IMR-90 (cell line): ENCODE results near the gene C6orf15. TPM values are rescaled to one million over a fixed set of nuclear protein-coding genes. Genes with fewer than 3 reads are reported as not detected.
A peak's percentile ranks its signal among the peaks of the same experiment; 100 is the strongest.

Source experiments
- ATAC-seq: fragments of 200-7000 bp; cut with Tn5 transposase; 2 replicates; pipeline ENCODE4 v1.9.1; 2020; ENCODE audit warnings: low read depth, mild to moderate bottlenecking, moderate library complexity
- BruUV-seq: library from RNA; stranded (reverse); fragments of 400-500 nt; replicated peaks from 2 replicates; lab custom pipeline; 2021; lab: Mats Ljungman, UMichigan
- CTCF ChIA-PET: fragments of 300-600 bp; formaldehyde crosslinking; extraction: SDS; loops from one replicate; lab custom pipeline; 2021; ENCODE audit warnings: antibody characterized with exemption; lab: Yijun Ruan, JAX
- POLR2A ChIA-PET: fragments of 300-600 bp; sonication (Branson Sonifier 250); formaldehyde crosslinking; loops from one replicate; lab custom pipeline; 2022; ENCODE audit warnings: antibody characterized with exemption; ENCODE audit not compliant: unreplicated experiment; lab: Charles Lee
- DNase-seq: peaks from one replicate; pipeline ENCODE4 v3.0.0; 2013
- H2AFZ ChIP-seq: replicated peaks from 2 replicates; pipeline ENCODE3; 2013; ENCODE audit warnings: low read length, mild to moderate bottlenecking; ENCODE audit not compliant: poor library complexity
- H2AK5ac ChIP-seq: 2 replicates; pipeline ENCODE4 v1.6.1; 2013; ENCODE audit warnings: low read depth, low read length, inconsistent platforms
- H2AK9ac ChIP-seq: replicated peaks from 2 replicates; pipeline ENCODE3; 2013; ENCODE audit warnings: mild to moderate bottlenecking, low read depth, low read length, moderate library complexity; ENCODE audit not compliant: poor library complexity
- H2BK120ac ChIP-seq: 2 replicates; pipeline ENCODE4 v1.6.1; 2013; ENCODE audit warnings: low read depth, low read length, inconsistent platforms
- H2BK15ac ChIP-seq: 3 replicates; pipeline ENCODE4 v1.6.1; 2013; ENCODE audit warnings: low read depth, low read length, inconsistent platforms
- H2BK20ac ChIP-seq: 2 replicates; pipeline ENCODE4 v1.6.1; 2013; ENCODE audit warnings: low read depth, mild to moderate bottlenecking, inconsistent platforms, low read length, moderate library complexity
- H2BK5ac ChIP-seq: 2 replicates; pipeline ENCODE4 v1.6.1; 2013; ENCODE audit warnings: mild to moderate bottlenecking, low read depth, low read length, inconsistent platforms; ENCODE audit not compliant: poor library complexity, severe bottlenecking
- H3K14ac ChIP-seq: replicated peaks from 2 replicates; pipeline ENCODE4 v1.6.1; 2013; ENCODE audit warnings: low read depth, low read length, inconsistent platforms
- H3K18ac ChIP-seq: 2 replicates; pipeline ENCODE4 v1.6.1; 2013; ENCODE audit warnings: low read depth, low read length, control low read depth
- H3K23ac ChIP-seq: 2 replicates; pipeline ENCODE4 v1.6.1; 2013; ENCODE audit warnings: low read depth, low read length, inconsistent platforms
- H3K27ac ChIP-seq: 2 replicates; pipeline ENCODE4 v1.5.1; 2013; ENCODE audit warnings: mild to moderate bottlenecking, control low read depth, low read length; ENCODE audit not compliant: insufficient read depth
- H3K27me3 ChIP-seq: 2 replicates; pipeline ENCODE4 v1.6.1; 2013; ENCODE audit warnings: low read length; ENCODE audit not compliant: control insufficient read depth, insufficient read depth
- H3K36me3 ChIP-seq: 2 replicates; pipeline ENCODE4 v1.6.1; 2013; ENCODE audit warnings: low read length, mixed read lengths; ENCODE audit not compliant: control insufficient read depth, insufficient read depth
- H3K4ac ChIP-seq: 2 replicates; pipeline ENCODE4 v1.6.1; 2013; ENCODE audit warnings: low read depth, low read length, inconsistent platforms
- H3K4me1 ChIP-seq: 2 replicates; pipeline ENCODE4 v1.6.1; 2013; ENCODE audit warnings: low read length, mixed read lengths; ENCODE audit not compliant: control insufficient read depth, insufficient read depth
- H3K4me2 ChIP-seq: 2 replicates; pipeline ENCODE4 v1.6.1; 2013; ENCODE audit warnings: low read depth, mild to moderate bottlenecking, control low read depth, low read length, moderate library complexity
- H3K4me3 ChIP-seq: 2 replicates; pipeline ENCODE4 v1.5.1; 2013; ENCODE audit warnings: low read depth, mild to moderate bottlenecking, control low read depth, low read length, moderate library complexity; ENCODE audit not compliant: insufficient read depth
- H3K56ac ChIP-seq: 2 replicates; pipeline ENCODE4 v1.6.1; 2013; ENCODE audit warnings: low read length, inconsistent platforms; ENCODE audit not compliant: insufficient read depth; ENCODE audit errors: extremely low read depth
- H3K79me1 ChIP-seq, 2 experiments: 2 replicates each; pipeline ENCODE4 v1.6.1; 2013; ENCODE audit warnings: low read length in 2 of 2, inconsistent platforms in 1 of 2, low read depth in 1 of 2
- H3K9ac ChIP-seq: 2 replicates; pipeline ENCODE4 v1.6.1; 2013; ENCODE audit warnings: low read depth, low read length, control low read depth
- H3K9me1 ChIP-seq: 2 replicates; pipeline ENCODE4 v1.6.1; 2013; ENCODE audit warnings: low read length, inconsistent platforms; ENCODE audit not compliant: insufficient read depth
- H3K9me3 ChIP-seq: 2 replicates; pipeline ENCODE4 v1.6.1; 2013; ENCODE audit warnings: low read length; ENCODE audit not compliant: control insufficient read depth, insufficient read depth
- H4K20me1 ChIP-seq: 2 replicates; pipeline ENCODE4 v1.6.1; 2013; ENCODE audit warnings: low read length, inconsistent platforms; ENCODE audit not compliant: insufficient read depth
- H4K5ac ChIP-seq: 2 replicates; pipeline ENCODE4 v1.6.1; 2013; ENCODE audit warnings: mild to moderate bottlenecking, low read depth, low read length, control low read depth
- H4K8ac ChIP-seq, 2 experiments: 2 replicates each; pipeline ENCODE4 v1.6.1; 2013; ENCODE audit warnings: low read depth in 2 of 2, low read length in 2 of 2, control low read depth in 1 of 2, inconsistent platforms in 1 of 2
- H4K91ac ChIP-seq: 2 replicates; pipeline ENCODE4 v1.6.1; 2013; ENCODE audit warnings: low read depth, low read length, inconsistent platforms; ENCODE audit not compliant: insufficient read depth
- MAFK ChIP-seq: IDR thresholded peaks from 2 replicates; pipeline ENCODE4 v1.6.1; 2012; ENCODE audit warnings: low read depth, low read length, improper control_type of control experiment
- NFE2L2 ChIP-seq: fragments of 150-350 bp; IDR thresholded peaks from 2 replicates; pipeline ENCODE4 v1.6.1; 2016; ENCODE audit warnings: low read depth, mild to moderate bottlenecking, low read length
- WGBS, 2 experiments: methylation state at CpG; one replicate each; pipeline versions ENCODE4 v1.1.5 to v1.1.7; 2013; ENCODE audit warnings: missing lambda C conversion rate in 2 of 2; ENCODE audit not compliant: insufficient read length in 1 of 2; ENCODE audit errors: extremely low coverage in 2 of 2; 5-methylcytosine and 5-hydroxymethylcytosine counted together
- dilution Hi-C: fragments of 300-500 bp; cut with HindIII; formaldehyde crosslinking; loops from one replicate; pipeline ENCODE4 v1.14.3; 2018; ENCODE audit warnings: low sequenced_read_pairs; ENCODE audit not compliant: unreplicated experiment
- in situ Hi-C: fragments of 300-500 bp; cut with MboI; formaldehyde crosslinking; loops from 3 replicates; pipeline ENCODE4 v1.14.3; 2019; ENCODE audit warnings: low sequenced_read_pairs, inconsistent platforms, mixed read lengths
- intact Hi-C: fragments of 100-400 bp; cut with micrococcal nuclease; formaldehyde crosslinking; loops from 2 replicates; pipeline ENCODE4 v1.10.0; 2022
- polyA plus RNA-seq, 3 experiments: library from polyadenylated mRNA; depleted of rRNA; stranded (reverse); fragments of >200 nt; gene quantifications; 2 replicates each; pipeline ENCODE4 v1.2.3, GENCODE V29; 2012; ENCODE audit warnings: low replicate concordance in 1 of 3
- total RNA-seq: library from RNA; depleted of rRNA; stranded (reverse); fragments of >200 nt; gene quantifications from 2 replicates; pipeline ENCODE4 v1.2.3, GENCODE V29; 2012
- TF ChIP-seq, protein P1 (sequence below): fragments of 150-350 bp; IDR thresholded peaks from 2 replicates; pipeline ENCODE4 v1.6.1; 2016; ENCODE audit warnings: low read depth, mild to moderate bottlenecking, low read length, moderate library complexity, borderline replicate concordance

Gene C6orf15
- total and polyA plus RNA-seq, 2 of the 4 experiments (the other 2 are of a cell fraction), result not detected

DNA sequence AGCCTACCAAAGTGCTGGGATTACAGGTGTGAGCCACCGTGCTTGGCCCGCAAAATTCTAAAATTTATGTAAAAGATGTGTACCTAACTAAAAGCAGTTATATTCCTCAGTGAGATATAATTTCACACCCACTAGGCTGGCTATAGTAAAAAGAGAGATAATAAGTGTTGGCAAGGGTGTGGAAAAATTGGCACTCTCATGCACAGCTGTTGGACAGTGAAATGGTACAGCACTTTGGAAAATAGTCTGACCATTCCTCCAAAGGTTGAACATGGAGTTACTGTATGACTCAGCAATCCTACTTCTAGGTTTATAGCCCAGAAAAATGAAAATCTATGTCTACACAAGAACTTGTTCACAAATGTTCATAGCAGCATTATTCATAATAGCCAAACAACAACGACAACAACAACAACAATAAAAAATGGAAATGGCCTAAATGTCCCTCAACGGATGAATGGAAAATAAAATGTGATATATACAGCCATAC, 13.9 kb downstream of the C6orf15 start:
- Histone ChIP-seq H3K18ac (no peak overlapping the region), H3K9me1 (no peaks in the 10 kb centered on the region), H4K5ac (no peak overlapping the region), H3K36me3 (no peaks in the 10 kb centered on the region), H2BK120ac (no peak overlapping the region), H2BK15ac (no peak overlapping the region), H2AK9ac (no peak overlapping the region), H3K14ac (no peak overlapping the region), H4K91ac (no peak overlapping the region), H3K56ac (no peak overlapping the region), H3K27ac (no peak overlapping the region), H2AFZ (no peak overlapping the region), H3K4me2 (no peak overlapping the region), H4K20me1 (no peaks in the 10 kb centered on the region), H3K79me1 (no peaks in the 10 kb centered on the region), H4K8ac (no peak overlapping the region), H2AK5ac (no peak overlapping the region), H3K4ac (no peak overlapping the region), H3K4me3 (no peak overlapping the region), H2BK20ac (no peak overlapping the region), H2BK5ac (no peak overlapping the region), H3K23ac (no peak overlapping the region), H3K4me1 (no peaks in the 10 kb centered on the region), H3K9me3 (no peaks in the 10 kb centered on the region), H3K9ac (no peak overlapping the region), H3K27me3 (peaks cover 4% of the 10 kb centered on the region)
- CTCF ChIA-PET, result no interaction called here
- no peak for DNase-seq
- TF ChIP-seq NFE2L2, result peak; percentile 83
- peak; percentile 36; the same call in 1 of the 2 replicates for TF ChIP-seq MAFK
- TF ChIP-seq, protein P1, sequence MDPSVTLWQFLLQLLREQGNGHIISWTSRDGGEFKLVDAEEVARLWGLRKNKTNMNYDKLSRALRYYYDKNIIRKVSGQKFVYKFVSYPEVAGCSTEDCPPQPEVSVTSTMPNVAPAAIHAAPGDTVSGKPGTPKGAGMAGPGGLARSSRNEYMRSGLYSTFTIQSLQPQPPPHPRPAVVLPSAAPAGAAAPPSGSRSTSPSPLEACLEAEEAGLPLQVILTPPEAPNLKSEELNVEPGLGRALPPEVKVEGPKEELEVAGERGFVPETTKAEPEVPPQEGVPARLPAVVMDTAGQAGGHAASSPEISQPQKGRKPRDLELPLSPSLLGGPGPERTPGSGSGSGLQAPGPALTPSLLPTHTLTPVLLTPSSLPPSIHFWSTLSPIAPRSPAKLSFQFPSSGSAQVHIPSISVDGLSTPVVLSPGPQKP, result no peak
- dilution Hi-C loops (no loop called here), intact Hi-C loops (no loop called here), in situ Hi-C loops (loop anchor here (25.0 kb wide), 1 partner anchor 611 kb away; the partner anchor contains the start of gene HLA-E)
- no CpG with 5 or more reads among the region's 4 CpGs for WGBS, 2 experiments
- BruUV-seq, result no TSS peak
- POLR2A ChIA-PET, result no interaction called here
- ATAC-seq, result no peak
